Activated T-cell treated with anti-CD3 and anti-CD28 coated beads for 4 hours (primary cell): ENCODE measurements around the gene CD37.
"Not testable (repeated sequence)": the region's sequence is repeated elsewhere in the genome, so short reads cannot be mapped to it uniquely, and the experiment has no call there.

Source experiments
- DNase-seq: peaks from one replicate; pipeline ENCODE4 v3.0.0-alpha.2; 2020

CD37 gene, protein sequence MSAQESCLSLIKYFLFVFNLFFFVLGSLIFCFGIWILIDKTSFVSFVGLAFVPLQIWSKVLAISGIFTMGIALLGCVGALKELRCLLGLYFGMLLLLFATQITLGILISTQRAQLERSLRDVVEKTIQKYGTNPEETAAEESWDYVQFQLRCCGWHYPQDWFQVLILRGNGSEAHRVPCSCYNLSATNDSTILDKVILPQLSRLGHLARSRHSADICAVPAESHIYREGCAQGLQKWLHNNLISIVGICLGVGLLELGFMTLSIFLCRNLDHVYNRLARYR

DNA sequence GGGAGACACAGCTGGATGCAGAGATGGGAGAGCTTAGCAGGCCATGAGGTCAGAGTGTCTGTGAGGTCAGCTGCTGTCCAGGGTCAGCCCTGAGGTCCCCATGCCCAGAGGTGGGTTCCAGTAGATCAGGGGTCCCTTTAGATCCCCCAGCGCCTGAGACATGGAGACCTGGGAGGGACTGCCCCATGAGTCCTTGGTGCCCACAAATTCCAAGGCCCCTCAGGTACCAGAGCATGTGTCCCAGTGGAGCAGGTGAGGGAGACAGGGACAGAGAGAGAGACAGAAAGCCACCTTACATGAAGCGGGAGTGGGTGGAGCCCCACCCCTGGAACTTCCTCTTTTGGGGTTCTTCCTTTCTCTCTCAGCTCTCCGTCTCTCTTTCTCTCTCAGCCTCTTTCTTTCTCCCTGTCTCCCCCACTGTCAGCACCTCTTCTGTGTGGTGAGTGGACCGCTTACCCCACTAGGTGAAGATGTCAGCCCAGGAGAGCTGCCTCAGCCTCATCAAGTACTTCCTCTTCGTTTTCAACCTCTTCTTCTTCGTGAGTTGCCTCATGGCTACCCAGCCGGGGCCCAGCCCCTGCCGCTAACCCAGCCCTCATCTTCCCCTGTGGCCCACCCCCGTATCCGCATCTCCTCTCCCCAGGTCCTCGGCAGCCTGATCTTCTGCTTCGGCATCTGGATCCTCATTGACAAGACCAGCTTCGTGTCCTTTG, at the start of gene CD37:
TSS of gene CD37 (plus strand) at position 336 of the 713 bp plus-strand sequence. CDS start at position 471, 135 bp downstream.
- peak; percentile 47 for DNase-seq

DNA sequence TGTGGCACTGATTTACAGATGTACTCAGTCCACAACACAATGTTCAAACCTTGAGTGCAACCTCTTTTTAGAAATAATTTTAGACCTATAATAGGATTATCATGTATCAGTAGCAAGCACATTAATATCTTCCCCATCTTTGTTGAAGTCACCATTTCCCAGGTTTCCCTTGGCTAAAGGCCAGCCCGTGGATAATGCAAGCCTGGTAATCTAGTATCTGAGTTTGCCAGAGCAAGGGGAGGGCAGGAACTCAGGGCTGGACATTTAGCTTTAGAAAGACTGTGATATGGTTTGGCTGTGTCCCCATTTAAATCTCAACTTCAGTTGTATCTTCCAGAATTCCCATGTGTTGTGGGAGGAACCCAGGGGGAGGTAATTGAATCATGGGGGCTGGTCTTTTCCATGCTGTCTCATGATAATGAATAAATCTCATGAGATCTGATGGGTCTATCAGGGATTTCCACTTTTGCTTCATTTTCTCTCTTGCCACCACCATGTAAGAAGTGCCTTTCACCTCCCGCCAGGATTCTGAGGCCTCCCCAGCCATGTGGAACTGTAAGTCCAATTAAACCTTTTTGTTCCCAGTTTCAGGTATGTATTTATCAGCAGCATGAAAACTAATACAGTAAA, 48.0 kb upstream of the CD37 start:
- no peak for DNase-seq

DNA sequence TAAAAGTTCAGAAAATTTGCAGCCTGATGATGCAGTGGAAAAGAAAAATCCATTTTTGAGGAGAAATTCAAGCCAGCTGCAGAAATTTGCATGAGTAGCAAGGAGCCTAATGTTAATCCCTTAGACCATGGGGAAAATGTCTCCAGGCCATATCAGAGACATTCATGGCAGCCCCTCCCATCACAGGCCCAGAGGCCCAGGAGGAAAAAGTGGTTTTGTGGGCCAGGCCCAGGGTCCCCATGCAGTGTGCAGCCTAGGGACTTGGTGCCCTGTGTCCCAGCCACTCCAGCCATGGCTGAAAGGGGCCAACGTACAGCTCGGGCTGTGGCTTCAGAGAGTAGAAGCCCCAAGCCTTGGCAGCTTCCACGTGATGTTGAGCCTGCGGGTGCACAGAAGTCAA, 47.0 kb upstream of the CD37 start:
- DNase-seq = not testable (repeated sequence)

DNA sequence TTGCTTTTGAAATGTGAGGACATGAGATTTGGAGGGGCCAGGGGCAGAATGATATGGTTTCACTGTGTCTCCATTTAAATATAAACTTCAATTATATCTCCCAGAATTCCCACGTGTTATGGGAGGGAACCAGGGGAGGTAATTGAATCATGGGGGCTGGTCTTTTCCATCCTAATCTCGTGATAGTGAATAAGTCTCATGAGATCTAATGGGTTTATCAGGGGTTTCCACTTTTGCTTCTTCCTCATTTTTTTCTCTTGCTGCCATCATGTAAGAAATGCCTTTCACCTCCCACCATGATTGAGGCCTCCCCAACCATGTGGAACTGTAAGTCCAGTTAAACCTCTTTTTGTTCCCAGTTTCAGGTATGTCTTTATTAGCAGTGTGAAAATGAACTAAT, 45.9 kb upstream of the CD37 start:
- DNase-seq = not testable (repeated sequence)

DNA sequence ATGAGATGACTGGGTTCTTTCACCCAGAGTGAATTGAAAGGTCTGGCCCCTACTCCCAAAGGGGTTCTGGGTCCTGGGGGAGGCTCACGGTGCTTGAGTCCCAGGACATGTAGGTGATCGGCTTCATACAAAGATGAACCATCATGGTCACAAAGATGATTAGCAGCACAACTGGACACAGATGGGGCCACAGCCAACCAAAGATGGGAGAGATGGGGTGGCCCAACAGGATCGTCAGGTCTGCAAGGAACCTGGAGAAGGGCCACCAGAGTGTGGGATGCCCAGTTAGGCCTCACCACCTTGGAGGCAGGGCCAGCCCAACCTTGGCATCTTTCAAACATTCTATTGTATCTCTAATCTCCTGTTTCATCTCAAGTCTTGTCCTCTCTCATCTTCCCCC, 44.7 kb upstream of the CD37 start:
- DNase-seq = no peak

DNA sequence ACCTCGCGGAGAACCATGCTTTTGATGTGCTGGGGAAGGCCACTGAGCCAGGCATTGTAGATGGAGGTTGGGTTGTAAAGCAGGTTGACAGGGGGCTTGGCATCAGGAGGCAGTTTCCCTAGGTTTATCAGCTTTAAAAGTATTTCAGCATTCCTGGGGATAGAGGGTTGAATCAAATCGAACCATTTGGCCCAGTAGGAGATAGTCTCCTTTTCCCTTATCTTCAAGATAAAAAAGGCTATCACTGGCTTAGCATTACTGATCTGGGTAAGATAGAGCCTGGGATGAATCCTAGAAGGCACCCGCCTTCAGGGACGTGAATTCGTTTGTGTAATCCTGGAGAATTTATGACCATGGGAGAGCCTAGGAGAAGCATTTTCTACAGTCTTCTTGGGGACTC, 40.8 kb upstream of the CD37 start:
- no peak for DNase-seq

DNA sequence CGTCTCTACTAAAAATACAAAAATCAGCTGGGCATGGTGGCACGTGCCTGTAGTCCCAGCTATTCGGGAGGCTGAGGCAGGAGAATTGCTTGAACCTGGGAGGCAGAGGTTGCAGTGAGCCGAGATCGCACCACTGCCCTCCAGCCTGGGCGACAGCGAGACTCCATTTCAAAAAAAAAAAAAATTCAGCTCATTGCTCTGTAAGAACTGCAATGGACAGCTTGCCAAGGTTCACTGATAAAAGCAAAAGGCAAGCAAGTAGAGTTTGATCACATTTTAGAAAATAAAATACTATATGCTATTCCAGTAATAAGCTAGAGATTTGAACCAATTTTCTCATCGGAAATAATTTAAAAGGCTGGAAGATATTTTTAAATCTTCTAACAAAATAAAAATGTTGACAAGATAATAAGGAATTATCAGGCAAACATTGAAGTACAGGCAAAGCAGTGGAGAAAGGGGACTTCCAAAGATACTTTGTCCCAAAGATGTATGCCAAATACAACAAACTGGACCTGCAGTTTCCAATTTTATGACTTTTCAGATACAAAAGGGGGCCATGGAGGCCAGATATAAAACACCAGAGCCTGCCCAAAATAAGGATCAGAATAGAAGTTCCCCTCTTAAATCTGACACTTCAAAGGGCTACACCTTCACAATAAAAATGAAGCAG, 39.9 kb upstream of the CD37 start:
- DNase-seq = no peak

DNA sequence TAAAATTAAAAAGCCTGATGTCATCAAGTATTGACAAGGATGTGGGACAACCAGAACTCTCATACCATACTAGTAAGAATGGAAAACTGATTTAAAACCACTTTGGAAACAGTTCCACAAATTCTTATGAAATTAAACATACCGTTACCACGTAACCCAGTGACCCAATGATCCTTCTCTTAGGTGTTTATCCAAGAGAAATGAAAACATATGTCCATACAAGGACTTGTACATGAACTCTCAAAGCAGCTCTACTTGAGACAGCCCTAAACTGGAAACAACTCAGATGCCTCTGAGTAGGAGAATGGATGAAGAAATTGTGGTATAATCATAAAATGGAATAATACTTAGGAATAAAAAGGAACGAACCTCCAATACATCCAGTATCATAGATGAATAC, 37.8 kb upstream of the CD37 start:
- DNase-seq = no peak

DNA sequence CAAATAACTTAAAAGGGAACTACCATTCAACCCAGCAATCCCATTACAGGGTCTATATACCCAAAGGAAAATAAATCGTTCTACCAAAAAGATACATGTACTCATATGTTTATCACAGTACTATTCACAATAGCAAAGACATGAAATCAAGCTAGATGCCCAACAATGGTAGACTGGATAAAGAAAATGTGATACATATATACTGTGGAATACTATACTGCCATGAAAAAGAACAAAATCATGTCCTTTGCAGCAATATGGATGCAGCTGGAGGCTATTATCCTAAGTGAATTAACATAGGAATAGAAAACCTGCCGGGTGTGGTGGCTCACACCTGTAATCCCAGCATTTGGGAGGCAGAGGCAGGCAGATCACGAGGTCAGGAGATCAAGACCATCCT, 36.6 kb upstream of the CD37 start:
- DNase-seq = not testable (repeated sequence)

DNA sequence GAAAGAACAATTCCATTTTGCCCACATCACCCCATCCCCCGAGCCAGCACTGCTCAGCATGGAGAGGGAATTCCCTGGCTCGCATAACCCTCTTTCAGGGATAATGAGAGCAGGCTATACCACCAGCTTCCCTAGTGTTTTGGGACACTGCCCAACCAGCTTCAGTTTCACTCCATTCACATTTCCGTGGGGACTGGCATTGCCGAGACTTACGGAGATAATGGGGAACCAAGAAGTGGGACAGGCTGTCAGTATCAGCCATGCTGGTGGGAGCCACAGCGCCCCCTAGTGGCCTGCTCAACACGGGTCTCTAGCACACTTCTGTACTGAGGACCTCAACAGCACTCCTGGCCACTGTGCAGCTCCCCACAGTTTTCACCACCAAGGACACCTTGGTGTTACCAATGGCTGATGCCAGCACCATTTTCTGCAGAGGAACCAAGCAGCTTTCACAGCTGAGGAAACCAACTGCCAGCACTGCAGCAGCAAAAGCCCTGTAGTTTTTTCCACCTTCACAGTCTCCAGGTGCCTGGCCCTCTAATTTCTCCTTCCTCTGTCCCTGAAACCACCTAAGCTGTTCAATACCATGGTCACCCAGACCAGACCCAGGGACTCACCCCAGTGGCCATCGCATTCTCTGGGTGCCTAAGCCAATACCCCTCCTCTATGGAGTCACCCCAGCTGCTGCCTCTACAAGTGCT, 33.9 kb upstream of the CD37 start:
- peak; percentile 66 for DNase-seq

DNA sequence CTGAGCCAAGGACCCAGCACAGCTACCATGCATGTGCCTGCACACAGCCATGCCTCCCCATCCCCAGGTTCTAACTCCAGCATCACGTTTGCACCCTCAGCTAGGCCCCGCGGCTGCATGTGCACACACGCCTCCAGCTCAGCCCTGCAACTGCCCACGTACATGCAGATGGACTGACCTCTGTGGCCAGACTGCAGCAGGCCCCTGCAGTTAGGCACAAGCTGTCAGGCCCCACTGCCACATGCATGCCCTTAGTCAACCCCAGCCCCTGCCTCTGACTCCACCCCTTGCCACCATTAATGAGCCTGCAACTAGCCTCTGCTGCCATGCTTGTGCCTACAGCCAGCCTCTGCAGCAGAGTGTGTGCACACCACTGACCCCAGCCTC, 33.3 kb upstream of the CD37 start:
- DNase-seq = no peak

DNA sequence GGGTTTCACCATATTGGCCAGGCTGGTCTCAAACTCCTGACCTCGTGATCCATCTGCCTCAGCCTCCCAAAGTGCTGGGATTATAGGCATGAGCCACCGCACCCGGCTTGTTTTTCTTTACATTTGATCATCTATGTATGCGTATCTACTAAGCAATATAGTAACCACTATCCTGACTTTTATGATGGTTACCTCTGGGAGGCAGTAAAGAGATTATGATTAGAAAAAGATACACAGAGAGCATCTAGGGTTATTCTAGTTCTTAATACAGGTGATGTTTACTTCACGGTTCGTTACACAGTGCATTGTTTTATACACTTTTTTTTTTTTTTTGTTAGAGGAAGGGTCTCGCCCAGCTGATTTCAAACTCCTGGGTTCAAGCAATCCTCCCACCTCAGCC, 28.5 kb upstream of the CD37 start:
- DNase-seq = not testable (repeated sequence)

DNA sequence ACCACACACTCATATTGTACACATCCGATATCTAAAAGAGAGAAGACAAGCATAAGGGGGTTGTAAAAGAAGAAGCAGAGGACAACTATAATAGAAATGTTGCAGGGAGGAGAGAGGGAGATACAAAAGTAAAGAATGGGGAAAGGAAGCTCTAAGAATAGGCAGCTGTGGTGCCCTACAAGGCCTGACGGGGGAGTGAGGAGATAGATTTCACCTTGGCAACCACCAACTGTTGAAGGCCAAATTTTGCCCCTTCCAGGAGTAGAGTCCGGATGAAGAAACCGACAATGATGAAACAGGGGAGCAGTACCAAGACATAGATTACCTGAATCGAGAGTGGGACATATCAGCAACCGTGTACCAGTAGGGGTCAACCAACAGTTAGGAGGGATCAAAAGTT, 26.1 kb upstream of the CD37 start:
- DNase-seq = no peak

DNA sequence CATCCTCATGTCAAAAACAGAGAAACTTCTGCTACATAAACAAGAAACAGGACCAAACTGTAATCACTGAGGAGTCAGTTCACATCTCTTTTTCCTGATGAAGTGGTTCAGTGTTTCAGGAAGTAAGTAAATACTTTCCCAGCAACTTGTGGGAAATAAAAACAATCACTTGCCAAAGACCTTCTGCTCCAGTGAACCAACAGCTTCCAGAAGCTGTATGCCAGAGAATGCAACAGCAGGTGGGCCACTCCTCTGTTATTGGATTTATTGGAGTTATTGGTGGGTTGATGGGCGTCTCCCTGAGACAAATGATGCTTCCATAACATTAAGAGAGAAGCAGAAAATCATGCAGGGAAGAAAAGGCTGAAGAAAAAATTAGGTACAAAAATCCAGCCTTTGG, 20.1 kb upstream of the CD37 start:
- DNase-seq = no peak

DNA sequence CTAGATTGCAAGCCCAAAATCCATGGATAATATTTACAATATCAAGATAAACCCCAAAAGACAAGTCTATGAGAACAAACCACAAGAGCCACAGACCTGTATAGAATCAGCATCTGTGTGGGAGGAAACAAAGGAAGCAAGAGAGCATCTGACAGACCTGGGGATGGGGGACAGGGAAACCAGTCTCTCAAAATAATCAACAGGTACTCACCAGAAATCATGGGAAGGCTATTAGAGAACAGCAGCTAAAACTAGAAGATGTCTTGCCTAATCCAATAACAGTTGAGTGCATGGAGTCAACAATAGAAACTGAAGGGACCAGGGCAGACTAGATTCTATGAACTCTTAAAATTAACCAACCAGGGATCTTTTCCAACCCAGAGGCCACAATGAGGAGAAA, 18.9 kb upstream of the CD37 start:
- DNase-seq = no peak

DNA sequence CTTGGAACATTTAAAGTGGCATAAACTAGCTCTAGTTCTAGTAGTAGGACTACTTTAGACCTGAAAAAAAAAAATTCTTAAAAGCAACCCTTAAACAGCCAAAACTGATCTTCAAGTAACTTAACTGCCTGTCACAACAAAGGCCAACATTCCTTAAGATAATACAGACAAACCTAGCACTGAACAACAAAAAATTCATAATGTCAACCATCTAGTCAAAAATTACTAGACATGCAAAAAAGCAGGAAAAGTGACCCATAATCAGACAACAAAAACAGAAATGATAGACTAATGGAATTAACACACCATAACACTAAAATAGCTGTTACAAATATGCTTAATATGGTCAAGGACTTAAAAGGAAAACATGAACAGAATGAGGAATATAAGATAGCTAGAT, 16.9 kb upstream of the CD37 start:
- DNase-seq = no peak

DNA sequence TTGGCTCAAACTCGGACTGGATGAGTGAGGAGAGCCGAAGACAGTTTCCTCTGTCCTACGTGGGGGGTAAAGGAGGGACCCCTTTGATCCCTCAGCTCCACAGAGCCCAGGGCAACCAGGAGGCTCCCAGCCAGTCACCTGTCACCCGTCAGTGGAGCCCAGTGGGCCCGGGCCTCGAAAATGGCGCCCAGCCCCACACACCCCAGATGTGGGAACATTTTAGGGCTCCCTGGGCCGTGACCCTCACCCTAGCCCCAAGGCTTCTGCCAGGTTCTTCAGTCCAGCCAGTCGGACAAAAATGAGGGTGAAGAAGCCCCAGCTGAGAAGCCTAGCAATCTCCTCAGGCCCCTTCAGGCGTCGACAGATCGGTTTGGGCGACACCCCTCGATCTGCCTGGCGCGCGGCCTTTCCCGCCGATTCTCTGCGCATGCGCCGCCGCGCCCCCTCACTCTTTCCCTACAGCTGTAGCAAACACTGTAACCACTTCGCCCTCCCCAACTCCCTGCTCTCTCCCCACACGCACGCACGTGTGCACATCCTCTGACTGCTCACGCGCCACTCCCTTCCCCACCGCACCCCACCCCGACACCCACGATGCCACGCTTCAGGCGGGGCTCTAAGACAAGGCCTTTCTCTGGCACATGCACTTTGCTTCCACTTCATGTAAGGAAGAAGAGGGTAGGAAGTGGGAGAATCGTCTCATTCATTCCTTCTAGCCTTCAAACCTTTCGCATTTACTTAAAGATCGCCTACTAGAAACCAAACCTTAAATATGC, 10.2 kb upstream of the CD37 start, which contains the start of gene SLC6A16:
TSS of gene SLC6A16 (minus strand) at position 391 of the 776 bp plus-strand sequence. CDS start 13,844 bp downstream, outside the sequence.
- DNase-seq = no peak

DNA sequence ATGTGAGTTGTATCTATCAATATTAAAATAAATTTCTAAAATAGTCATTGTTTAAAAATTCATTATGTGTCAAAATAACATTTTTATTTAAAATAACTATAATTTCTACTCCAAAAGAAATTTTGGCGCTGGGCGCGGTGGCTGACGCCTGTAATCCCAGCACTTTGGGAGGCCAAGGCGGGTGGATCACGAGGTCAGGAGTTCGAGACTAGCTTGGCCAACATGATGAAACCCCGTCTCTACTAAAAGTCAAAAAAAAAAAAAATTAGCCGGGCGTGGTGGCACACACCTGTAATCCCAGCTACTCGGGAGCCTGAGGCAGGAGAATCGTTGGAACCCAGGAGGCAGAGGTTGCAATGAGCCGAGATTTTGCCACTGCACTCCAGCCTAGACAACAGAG, 9.4 kb upstream of the CD37 start:
- DNase-seq = not testable (repeated sequence)

DNA sequence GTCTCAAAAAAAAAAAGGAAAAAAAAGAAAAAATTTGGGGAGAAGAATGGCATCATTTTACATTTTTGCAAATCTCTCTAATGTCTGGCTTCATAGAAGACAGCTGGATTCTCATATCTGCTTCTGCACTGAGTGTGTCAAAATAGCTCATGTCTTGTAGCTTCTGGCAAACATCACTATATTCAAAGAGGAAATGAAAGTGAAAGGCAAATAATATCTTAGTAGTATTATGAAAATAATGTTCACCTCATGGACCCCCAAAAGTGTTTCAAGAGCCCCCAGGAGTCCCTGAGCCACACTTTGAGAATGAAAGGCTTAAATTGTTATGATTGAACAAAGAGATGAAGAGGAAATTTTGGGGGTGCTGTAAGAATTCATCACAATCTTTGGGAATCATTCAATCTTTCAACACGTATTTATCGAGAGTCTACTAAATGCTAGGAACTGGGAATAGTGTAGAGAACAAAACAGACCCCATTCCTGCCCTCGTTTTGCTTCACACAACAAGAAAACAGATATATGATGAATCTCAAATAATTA, 9.0 kb upstream of the CD37 start:
- DNase-seq = no peak

DNA sequence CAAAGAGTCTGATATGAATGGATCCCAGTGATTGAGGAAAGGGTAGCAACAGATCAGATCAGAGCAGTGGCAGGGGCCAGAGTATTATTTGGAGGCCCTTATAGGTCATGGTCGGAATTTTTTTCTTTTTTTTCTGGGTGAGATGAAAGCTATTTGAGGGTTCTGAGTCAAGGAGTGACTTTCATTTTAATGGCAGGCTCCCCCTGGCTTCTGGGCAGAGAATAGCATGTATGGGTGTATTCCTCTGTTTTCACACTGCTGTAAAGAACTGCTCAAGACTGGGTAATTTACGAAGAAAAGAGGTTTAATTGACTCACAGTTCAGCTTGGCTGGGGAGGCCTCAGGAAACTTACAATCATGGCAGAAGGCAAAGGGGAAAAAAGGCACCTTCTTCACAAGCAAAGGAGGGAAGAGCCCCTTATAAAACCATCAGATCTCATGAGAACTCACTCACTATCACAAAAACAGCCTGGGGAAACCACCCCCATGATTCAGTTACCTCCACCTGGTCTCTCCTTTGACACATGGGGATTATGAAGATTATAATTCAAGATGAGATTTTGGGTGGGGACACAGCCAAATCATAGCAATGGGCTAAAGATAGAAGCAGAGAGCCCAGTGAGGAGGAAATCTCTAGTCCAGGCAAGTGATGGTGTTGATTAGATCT, 7.2 kb upstream of the CD37 start:
- no peak for DNase-seq

DNA sequence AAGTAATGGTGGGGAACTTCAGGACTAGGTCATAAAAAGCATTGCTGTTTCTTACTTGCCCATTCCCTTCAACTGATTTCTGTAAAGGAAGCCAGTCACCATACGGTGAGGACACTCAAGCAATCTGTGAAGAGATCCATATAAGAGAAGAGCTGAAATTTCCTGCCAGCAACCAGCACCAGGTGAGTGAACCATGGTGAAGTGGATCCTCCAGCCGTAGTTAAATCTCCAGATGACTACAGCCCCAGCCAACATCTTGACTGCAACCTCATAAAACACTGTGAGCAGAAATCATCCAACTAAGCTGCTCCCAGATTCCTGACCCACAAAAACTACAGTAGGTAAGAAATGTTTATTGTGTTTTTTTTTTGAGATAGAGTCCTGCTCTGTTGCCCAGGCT, 6.5 kb upstream of the CD37 start:
- no peak for DNase-seq
